Caco-2 (cell line): ENCODE data around the gene PYCR2. TPM values are rescaled to one million over a fixed set of nuclear protein-coding genes. Genes with fewer than 3 reads are reported as not detected.
"Not testable (repeated sequence)": the region's sequence is repeated elsewhere in the genome, so short reads cannot be mapped to it uniquely, and the experiment has no call there.

Experiments used
- BruUV-seq: library from RNA; stranded (reverse); fragments of 400-500 nt; replicated peaks from 2 replicates; lab custom pipeline; 2021; lab: Mats Ljungman, UMichigan
- CTCF ChIA-PET: fragments of 300-600 bp; sonication (Branson Sonifier 250); formaldehyde crosslinking; loops from one replicate; lab custom pipeline; 2022; ENCODE audit warnings: antibody characterized with exemption; lab: Charles Lee
- POLR2A ChIA-PET: fragments of 300-600 bp; sonication (Branson Sonifier 250); formaldehyde crosslinking; loops from one replicate; lab custom pipeline; 2022; ENCODE audit warnings: antibody characterized with exemption; lab: Charles Lee
- DNase-seq, 2 experiments: peaks; one replicate each; pipeline versions ENCODE4 v3.0.0 to v3.0.0-alpha.2; 2020 to 2022
- H3K27me3 ChIP-seq: replicated peaks from 2 replicates; pipeline ENCODE4 v1.6.0; 2011; ENCODE audit warnings: low read length; ENCODE audit not compliant: control insufficient read depth, insufficient read depth
- H3K36me3 ChIP-seq: 2 replicates; pipeline ENCODE4 v1.5.1; 2011; ENCODE audit warnings: low read length; ENCODE audit not compliant: control insufficient read depth, insufficient read depth
- H3K4me1 ChIP-seq: fragments of 250-450 bp; sonication (Bioruptor Pico); 2 replicates; pipeline ENCODE4 v1.5.1; 2020; ENCODE audit warnings: mild to moderate bottlenecking
- H3K4me3 ChIP-seq: 2 replicates; pipeline ENCODE4 v1.5.1; 2011; ENCODE audit warnings: low read depth, mild to moderate bottlenecking, control low read depth, low read length
- H3K9me3 ChIP-seq: fragments of 250-450 bp; sonication (Bioruptor Pico); 2 replicates; pipeline ENCODE4 v1.5.1; 2020; ENCODE audit warnings: mild to moderate bottlenecking, moderate library complexity
- H3K27ac Mint-ChIP-seq: one replicate; pipeline ENCODE4 v1.8.0; 2022; ENCODE audit warnings: mixed read lengths; ENCODE audit not compliant: unreplicated experiment
- H3K27me3 Mint-ChIP-seq: one replicate; pipeline ENCODE4 v1.8.0; 2022; ENCODE audit warnings: mixed read lengths; ENCODE audit not compliant: insufficient read depth, unreplicated experiment
- H3K36me3 Mint-ChIP-seq: one replicate; pipeline ENCODE4 v1.8.0; 2022; ENCODE audit warnings: mild to moderate bottlenecking, mixed read lengths; ENCODE audit not compliant: insufficient read depth, unreplicated experiment
- H3K4me1 Mint-ChIP-seq: one replicate; pipeline ENCODE4 v1.8.0; 2022; ENCODE audit warnings: low read depth, mixed read lengths; ENCODE audit not compliant: unreplicated experiment
- H3K4me3 Mint-ChIP-seq: one replicate; pipeline ENCODE4 v1.8.0; 2022; ENCODE audit warnings: mild to moderate bottlenecking, moderate library complexity, mixed read lengths; ENCODE audit not compliant: unreplicated experiment
- H3K9me3 Mint-ChIP-seq: one replicate; pipeline ENCODE4 v1.8.0; 2022; ENCODE audit warnings: mixed read lengths; ENCODE audit not compliant: unreplicated experiment
- intact Hi-C: fragments of 100-400 bp; cut with micrococcal nuclease; formaldehyde crosslinking; loops from one replicate; pipeline ENCODE4 v1.10.0; 2022; ENCODE audit not compliant: unreplicated experiment
- total RNA-seq: library from RNA; stranded (reverse); gene quantifications from 2 replicates; pipeline ENCODE4 v1.2.3, GENCODE V29; 2022
- TF ChIP-seq, protein P1 (sequence below), 2 experiments: fragments of 200-600 bp in 1 of 2; IDR thresholded peaks; 1 replicate in 1 of 2; 2 replicates in 1 of 2; pipeline versions ENCODE4 v1.5.1 to v1.8.0; 2011 to 2022; ENCODE audit warnings: antibody characterized with exemption in 1 of 2, control low read depth in 1 of 2, inconsistent platforms in 1 of 2, low read depth in 1 of 2, low read length in 1 of 2, mild to moderate bottlenecking in 1 of 2, moderate library complexity in 1 of 2; ENCODE audit not compliant: insufficient read depth in 1 of 2, severe bottlenecking in 1 of 2, unreplicated experiment in 1 of 2

PYCR2 gene
- total RNA-seq, 1 experiment from 2014 or later = 73.7 TPM

DNA sequence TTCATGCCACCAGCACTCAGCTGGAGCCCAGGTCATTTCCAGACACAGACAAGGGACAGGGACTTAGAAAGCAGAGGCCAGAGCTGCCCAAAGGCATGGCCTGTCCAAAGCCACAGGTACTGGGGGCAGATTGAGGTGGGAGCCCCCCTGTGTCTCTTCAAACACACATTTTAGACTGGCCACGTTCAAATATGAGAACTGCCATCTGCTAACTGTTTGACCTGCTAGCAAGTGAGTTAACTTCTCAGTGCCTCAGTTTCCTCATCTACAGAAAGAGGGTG lies 17.8 kb upstream of the PYCR2 start:
- H3K36me3 ChIP-seq = no peaks in the 10 kb centered on the region
- H3K9me3 ChIP-seq = no peaks in the 10 kb centered on the region
- H3K4me1 Mint-ChIP-seq = peaks cover 5% of the 10 kb centered on the region
- peaks cover 4% of the 10 kb centered on the region for H3K4me1 ChIP-seq
- H3K27ac Mint-ChIP-seq = no peak overlapping the region
- intact Hi-C loops = no loop called here
- BruUV-seq = no TSS peak
- H3K4me3 ChIP-seq = no peak overlapping the region
- POLR2A ChIA-PET = no interaction called here
- no peak for DNase-seq
- TF ChIP-seq, protein P1, sequence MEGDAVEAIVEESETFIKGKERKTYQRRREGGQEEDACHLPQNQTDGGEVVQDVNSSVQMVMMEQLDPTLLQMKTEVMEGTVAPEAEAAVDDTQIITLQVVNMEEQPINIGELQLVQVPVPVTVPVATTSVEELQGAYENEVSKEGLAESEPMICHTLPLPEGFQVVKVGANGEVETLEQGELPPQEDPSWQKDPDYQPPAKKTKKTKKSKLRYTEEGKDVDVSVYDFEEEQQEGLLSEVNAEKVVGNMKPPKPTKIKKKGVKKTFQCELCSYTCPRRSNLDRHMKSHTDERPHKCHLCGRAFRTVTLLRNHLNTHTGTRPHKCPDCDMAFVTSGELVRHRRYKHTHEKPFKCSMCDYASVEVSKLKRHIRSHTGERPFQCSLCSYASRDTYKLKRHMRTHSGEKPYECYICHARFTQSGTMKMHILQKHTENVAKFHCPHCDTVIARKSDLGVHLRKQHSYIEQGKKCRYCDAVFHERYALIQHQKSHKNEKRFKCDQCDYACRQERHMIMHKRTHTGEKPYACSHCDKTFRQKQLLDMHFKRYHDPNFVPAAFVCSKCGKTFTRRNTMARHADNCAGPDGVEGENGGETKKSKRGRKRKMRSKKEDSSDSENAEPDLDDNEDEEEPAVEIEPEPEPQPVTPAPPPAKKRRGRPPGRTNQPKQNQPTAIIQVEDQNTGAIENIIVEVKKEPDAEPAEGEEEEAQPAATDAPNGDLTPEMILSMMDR (IDR thresholded peaks at IDR 0.05; ENCODE audit: insufficient read depth in 1 of 2, low read depth in 1 of 2, low read length in 1 of 2, severe bottlenecking in 1 of 2, unreplicated experiment in 1 of 2) = no peak
- CTCF ChIA-PET = no interaction called here
- no peaks in the 10 kb centered on the region for H3K27me3 ChIP-seq
- H3K36me3 Mint-ChIP-seq = no peaks in the 10 kb centered on the region
- H3K4me3 Mint-ChIP-seq = no peak overlapping the region
- H3K9me3 Mint-ChIP-seq = no peaks in the 10 kb centered on the region
- no peaks in the 10 kb centered on the region for H3K27me3 Mint-ChIP-seq

DNA sequence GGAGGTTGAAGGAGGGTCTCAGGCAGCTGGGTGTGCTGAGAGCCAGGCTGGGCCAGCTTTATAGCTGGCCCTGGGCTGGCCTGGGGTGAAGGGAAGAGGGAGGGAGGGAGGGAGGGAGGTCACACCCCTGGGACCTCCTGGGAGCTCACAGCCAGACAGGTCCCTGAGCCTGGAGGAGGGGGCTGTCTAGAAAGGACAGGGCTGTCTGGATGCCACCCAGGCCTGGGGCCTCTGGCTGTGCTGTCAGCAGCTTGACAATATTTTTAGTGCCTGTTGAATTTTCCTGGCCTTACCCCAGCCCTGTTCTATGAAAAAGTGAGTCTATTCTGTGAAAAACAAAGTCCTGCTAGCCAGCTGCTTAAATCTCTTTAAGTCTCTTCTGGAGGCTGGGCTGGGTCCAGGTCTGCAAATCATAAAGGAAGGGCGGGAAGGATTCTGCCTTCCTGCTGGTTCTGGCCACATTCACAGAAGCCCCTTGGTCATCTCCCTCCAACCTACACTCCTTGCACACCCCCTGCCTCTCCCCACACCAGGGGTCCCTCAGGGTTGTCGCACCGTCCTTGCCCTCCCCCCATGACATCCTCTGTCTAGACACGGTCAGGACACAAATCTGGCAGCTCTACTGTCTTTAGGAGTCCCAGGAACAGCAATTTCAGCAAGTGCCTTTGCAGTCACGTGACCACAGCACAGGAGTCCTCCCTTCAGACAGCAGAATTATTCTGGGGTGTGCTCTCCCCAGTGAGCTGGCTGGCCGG lies 17.3 kb upstream of the PYCR2 start, which contains the start of gene LEFTY2:
Gene LEFTY2, minus strand, starts transcription at position 34 of the 755 bp plus-strand sequence. CDS start 80 bp downstream, outside the sequence.
- no peaks in the 10 kb centered on the region for H3K9me3 ChIP-seq
- no peak for DNase-seq
- TF ChIP-seq, protein P1 (IDR thresholded peaks at IDR 0.05; ENCODE audit: insufficient read depth in 1 of 2, low read depth in 1 of 2, low read length in 1 of 2, severe bottlenecking in 1 of 2, unreplicated experiment in 1 of 2) = no peak
- H3K9me3 Mint-ChIP-seq = no peaks in the 10 kb centered on the region
- H3K36me3 ChIP-seq = no peaks in the 10 kb centered on the region
- BruUV-seq = no TSS peak
- intact Hi-C loops = no loop called here
- H3K27me3 Mint-ChIP-seq = no peaks in the 10 kb centered on the region
- no peak within 1 kb of the TSS for H3K27ac Mint-ChIP-seq
- ChIA-PET CTCF (no interaction called here), POLR2A (no interaction called here)
- H3K36me3 Mint-ChIP-seq = no peaks in the 10 kb centered on the region
- H3K27me3 ChIP-seq = no peaks in the 10 kb centered on the region
- no peak within 1 kb of the TSS for H3K4me3 Mint-ChIP-seq
- H3K4me1 ChIP-seq = peaks cover 6% of the 10 kb centered on the region
- H3K4me1 Mint-ChIP-seq = peaks cover 7% of the 10 kb centered on the region
- no peak within 1 kb of the TSS for H3K4me3 ChIP-seq

DNA sequence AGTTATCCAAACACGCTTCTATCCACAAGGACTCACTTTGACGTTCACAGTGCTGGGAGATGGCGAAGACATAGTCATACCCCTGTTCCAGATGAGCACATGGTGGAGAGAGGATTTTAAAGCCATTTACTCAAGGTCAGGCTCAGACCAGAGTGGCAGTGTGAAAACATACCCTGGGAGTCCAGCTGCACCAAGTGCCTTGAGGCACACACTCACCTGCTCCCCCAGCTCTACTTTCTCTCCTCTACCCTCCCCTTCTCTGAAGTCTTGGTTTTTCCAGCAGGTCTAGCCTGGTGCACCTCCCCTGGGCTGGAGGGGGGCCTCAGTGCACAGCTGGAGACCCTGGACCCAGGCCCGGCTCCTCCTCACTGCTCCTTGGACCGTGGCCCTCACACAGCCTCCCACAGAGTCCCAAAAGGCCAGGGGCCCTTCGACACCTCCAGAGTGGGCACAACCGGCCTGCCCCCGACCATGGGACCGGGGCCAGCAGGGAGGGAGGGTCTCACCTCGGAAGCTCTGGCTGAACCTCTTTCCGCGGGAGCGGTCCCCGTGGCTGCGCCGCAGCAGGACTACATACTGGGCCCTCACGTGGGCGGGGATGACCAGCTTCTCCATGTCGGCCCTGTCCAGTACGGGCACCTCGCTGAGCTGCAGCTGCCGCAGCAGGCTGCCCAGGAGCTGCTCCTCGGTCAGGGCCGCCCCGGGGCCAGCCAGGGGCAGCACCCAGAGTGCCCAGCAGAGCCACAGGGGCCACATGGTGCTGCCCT lies 16.5 kb upstream of the PYCR2 start:
- Mint-ChIP-seq H3K9me3 (no peaks in the 10 kb centered on the region), H3K4me3 (no peak overlapping the region), H3K4me1 (peaks cover 7% of the 10 kb centered on the region), H3K36me3 (no peaks in the 10 kb centered on the region), H3K27me3 (no peaks in the 10 kb centered on the region), H3K27ac (no peak overlapping the region)
- Histone ChIP-seq H3K9me3 (no peaks in the 10 kb centered on the region), H3K4me1 (peaks cover 6% of the 10 kb centered on the region), H3K27me3 (no peaks in the 10 kb centered on the region), H3K36me3 (no peaks in the 10 kb centered on the region), H3K4me3 (no peak overlapping the region)
- CTCF ChIA-PET = no interaction called here
- intact Hi-C loops = no loop called here
- BruUV-seq = no TSS peak
- DNase-seq = no peak
- POLR2A ChIA-PET = no interaction called here
- TF ChIP-seq, protein P1 (IDR thresholded peaks at IDR 0.05; ENCODE audit: insufficient read depth in 1 of 2, low read depth in 1 of 2, low read length in 1 of 2, severe bottlenecking in 1 of 2, unreplicated experiment in 1 of 2) = no peak

DNA sequence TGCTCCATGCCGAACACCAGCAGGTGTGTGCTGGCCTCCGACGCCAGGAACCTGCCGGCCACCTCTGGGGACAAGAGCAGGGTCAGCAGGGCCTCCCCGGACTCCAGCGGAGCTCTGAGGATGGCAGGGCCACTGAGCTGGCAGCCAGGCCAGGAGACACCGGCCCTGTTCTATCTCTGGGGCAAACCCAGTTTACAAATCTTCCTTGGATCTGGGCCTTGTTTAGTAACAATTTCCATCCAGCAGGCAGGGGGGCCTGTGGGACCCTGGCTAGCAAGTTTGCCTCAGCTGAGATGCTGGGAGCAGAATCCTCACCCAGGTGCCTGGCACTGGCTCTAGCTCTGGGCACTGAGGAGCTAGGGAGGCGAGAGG lies 15.9 kb upstream of the PYCR2 start:
- H3K4me3 Mint-ChIP-seq, H3K36me3 Mint-ChIP-seq, H3K9me3 Mint-ChIP-seq, H3K4me1 ChIP-seq, DNase-seq, H3K9me3 ChIP-seq, intact Hi-C loops, H3K4me3 ChIP-seq, H3K4me1 Mint-ChIP-seq, BruUV-seq, H3K27me3 ChIP-seq, CTCF ChIA-PET, POLR2A ChIA-PET, H3K36me3 ChIP-seq, H3K27ac Mint-ChIP-seq, H3K27me3 Mint-ChIP-seq: not testable (repeated sequence)
